ENCODE data around the gene RGS8.
"Not testable (repeated sequence)": the region's sequence is repeated elsewhere in the genome, so short reads cannot be mapped to it uniquely, and the experiment has no call there.

The RGS8 gene

DNA sequence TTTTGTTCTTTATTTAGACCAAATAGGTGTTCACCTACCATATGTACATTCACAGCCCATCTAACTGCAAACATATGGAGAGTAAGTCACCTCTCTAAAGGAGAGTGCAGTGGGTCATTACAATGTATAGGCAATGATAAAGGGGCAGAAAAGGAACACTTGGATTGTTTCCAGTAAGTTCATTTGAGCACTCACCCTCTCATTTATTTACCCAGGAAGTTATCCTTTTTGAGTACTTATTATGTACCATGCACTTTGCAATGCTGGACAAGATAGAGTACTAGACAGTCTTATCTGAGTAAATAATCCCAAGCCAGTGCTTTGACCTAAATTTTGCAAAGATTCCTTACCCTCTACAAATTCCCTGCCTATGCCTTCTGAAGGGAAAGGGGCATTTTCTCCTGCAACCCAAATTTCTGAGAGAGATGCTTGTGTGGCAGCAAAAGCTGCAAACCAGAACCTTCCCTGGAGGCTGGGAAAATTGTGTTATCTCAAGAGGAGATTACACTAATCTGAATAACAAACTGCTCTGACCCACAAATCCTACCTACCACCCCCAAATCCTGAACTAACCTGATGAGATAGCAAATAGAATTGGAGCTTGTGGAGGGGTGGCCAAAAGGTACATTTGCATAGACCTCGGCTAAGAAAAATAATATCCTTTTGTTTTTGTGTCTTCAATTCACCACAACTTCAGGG is 18.6 kb upstream of the RGS8 start:
- DNase-seq (ENCODE audit: low read depth) = no peak
- H3K4me3 ChIP-seq (ENCODE audit: low read depth, low read length) = no peak overlapping the region

DNA sequence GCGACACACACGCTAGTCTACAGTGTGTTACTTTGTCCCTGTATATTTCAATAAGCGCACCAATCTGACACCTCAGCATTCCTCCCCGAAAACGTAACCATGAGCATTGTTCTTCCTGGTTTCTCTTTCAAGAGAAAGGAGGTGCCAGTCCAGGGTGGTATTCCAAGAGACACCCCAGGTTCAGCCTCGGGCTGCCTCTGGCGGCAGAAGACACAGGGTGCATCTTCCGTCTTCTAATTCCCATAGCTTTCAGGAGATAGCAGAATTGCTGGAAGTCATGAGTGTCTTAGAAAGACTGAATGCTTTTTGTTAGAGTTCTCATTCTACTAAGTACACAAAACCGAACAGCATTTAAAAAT is 15.9 kb upstream of the RGS8 start:
- no peak overlapping the region for H3K4me3 ChIP-seq (ENCODE audit: low read depth, low read length)
- DNase-seq (ENCODE audit: low read depth) = no peak
- TF ChIP-seq, protein P1, sequence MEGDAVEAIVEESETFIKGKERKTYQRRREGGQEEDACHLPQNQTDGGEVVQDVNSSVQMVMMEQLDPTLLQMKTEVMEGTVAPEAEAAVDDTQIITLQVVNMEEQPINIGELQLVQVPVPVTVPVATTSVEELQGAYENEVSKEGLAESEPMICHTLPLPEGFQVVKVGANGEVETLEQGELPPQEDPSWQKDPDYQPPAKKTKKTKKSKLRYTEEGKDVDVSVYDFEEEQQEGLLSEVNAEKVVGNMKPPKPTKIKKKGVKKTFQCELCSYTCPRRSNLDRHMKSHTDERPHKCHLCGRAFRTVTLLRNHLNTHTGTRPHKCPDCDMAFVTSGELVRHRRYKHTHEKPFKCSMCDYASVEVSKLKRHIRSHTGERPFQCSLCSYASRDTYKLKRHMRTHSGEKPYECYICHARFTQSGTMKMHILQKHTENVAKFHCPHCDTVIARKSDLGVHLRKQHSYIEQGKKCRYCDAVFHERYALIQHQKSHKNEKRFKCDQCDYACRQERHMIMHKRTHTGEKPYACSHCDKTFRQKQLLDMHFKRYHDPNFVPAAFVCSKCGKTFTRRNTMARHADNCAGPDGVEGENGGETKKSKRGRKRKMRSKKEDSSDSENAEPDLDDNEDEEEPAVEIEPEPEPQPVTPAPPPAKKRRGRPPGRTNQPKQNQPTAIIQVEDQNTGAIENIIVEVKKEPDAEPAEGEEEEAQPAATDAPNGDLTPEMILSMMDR (IDR thresholded peaks at IDR 0.05; ENCODE audit: low read depth, low read length, missing control alignments) = no peak

More for the DNA sequence above, 18.6 kb upstream of the RGS8 start:
- TF ChIP-seq, protein P1 (IDR thresholded peaks at IDR 0.05; ENCODE audit: low read depth, low read length, missing control alignments) = no peak

DNA sequence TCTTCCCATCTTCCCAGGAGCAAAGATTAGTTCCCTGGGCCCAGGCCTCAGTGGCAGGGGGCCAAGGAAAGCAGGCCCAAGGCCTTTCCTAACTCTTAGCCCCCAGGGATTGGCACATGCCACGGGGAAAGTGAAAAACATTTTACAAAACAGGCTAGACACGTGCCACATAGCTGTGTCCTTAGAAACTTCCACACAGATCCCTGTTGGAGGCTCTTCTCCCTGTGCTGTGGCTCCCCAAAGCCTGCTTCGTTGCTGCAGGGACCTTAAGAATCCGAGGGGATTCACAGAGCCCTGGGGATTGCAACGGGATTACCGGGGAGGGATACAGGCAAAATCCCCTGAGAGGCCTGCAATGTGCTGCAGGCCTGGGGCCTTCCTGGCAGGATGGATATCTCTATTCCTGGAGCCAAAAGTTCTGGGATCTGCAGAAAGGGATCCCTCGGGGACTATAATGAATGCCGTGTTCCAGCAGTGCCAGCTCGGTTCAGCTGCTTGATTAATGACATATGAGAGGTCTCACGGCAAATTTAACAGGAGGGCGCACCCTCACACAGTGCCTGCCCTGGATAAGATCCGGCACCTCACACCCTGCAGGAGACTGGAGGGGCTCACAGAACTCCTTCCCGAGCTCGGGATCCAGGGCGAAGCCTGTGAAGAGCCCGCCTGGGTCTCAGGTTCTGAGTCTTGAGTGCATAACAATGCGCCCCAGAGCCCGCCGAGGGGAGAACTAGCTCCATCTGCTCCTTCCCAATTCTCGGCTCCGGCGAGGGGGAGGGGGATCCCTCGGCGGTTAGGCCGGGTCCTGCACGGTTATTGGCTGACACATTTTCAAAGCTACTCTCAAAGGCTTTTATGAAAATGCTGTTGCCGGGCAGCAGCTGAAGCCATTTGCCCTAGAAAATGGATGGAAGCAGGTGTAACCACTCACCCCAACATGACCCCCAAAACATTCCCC is 15.3 kb upstream of the RGS8 start:
- TF ChIP-seq, protein P1 (IDR thresholded peaks at IDR 0.05; ENCODE audit: low read depth, low read length, missing control alignments) = no peak
- no peak overlapping the region for H3K4me3 ChIP-seq (ENCODE audit: low read depth, low read length)
- no peak for DNase-seq (ENCODE audit: low read depth)

DNA sequence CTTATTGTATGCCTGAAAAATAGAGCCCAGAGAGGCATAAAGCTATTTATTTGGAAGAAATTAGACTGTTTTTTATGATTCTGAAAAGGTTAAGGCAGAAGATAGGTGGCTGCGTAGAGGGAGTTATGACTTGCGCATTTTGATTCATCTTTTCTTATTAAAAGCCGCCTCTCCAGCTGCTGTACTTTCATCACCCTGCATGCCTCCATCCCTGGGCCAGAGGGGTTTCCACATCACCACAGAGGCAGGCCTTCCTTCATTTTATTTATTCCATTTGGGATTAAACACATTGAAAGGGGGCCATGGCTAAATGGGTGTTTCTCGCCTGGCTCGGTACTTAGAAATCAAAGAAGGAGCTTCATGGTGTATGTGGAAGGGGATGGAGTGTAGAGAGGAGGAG is 14.6 kb upstream of the RGS8 start:
- TF ChIP-seq, protein P1 (IDR thresholded peaks at IDR 0.05; ENCODE audit: low read depth, low read length, missing control alignments) = no peak
- no peak overlapping the region for H3K4me3 ChIP-seq (ENCODE audit: low read depth, low read length)
- no peak for DNase-seq (ENCODE audit: low read depth)

DNA sequence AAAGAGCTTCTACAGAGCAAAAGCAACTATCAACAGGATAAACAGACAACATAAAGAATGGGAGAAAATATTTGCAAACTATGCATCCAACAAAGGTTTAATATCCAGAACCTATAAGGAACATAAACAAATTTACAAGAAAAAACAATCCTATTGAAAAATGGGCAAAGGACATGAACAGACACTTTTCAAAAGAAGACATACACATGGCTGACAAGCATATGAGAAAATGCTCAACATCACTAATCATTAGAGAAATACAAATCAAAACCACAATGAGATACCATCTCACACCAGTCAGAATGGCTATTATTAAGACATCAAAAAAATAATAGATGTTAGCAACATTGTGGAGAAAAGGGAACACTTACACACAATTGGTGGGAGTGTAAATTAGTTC is 8.8 kb upstream of the RGS8 start:
- not testable (repeated sequence) for DNase-seq (ENCODE audit: low read depth); H3K4me3 ChIP-seq (ENCODE audit: low read depth, low read length)

DNA sequence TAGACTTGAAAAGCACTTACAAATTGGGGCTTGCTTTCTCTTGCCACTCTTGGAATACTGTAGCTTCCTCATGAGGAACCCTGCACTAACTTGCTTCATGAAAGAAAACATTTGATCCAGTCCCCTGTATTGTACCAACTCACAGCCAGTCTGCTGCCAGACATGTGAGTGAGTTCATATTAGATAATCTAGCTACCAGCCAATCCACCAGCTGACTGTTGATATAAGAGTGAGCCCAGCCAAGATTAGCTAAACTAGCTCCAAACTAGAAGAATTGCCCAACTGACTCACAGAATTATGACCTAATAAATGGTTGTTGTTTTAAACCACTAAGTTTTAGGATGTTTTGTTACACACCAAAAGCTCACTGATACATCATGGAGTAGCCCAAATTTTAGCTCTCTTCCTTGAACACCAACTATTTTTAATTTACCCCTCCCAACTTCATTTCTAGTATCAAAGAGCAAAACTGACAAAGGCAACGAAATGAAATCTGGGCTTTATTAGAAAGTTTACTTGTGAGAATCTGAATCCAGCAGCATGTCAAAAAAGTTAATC is 6.6 kb upstream of the RGS8 start:
- H3K4me3 ChIP-seq (ENCODE audit: low read depth, low read length) = no peak overlapping the region
- no peak for DNase-seq (ENCODE audit: low read depth)
- TF ChIP-seq, protein P1 (IDR thresholded peaks at IDR 0.05; ENCODE audit: low read depth, low read length, missing control alignments) = no peak

DNA sequence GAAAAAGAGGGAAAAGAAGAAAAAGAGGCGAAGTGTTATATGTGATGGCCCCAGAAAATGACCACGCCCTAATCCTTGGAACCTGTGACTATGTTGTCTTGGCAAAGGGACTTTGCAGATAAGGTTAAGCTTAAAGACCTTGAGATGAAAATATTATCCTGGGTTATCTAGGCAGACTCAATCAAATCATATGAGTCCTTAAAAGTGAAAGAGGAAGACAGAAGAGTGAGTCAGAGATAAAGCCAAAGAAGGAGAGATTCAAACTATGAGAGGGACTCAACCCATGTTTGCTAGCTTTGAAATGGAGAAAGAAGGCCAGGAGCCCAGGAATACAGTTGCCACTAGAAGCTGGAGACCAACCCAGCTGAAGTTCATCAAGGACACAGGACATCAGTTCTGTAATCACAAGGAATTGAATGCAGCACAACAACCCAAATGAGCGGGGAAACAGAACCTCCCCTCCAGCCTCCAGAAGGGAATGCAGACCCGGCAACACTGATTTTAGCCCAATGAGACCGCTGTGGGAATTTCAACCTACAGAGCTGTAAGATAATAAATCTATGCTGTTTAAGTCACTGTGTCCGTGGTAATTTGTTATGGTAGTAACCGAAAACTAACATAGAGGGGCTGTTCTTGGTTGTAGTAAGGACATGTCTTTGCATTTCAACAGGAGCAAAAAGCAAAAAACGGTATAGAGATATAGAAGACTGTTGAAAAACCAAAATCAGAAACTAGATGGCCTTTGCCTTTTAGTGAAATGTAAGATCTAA is 4.2 kb upstream of the RGS8 start:
- H3K4me3 ChIP-seq (ENCODE audit: low read depth, low read length) = no peak overlapping the region
- no peak for DNase-seq (ENCODE audit: low read depth)
- TF ChIP-seq, protein P1 (IDR thresholded peaks at IDR 0.05; ENCODE audit: low read depth, low read length, missing control alignments) = no peak

Data from GM12864 (cell line).